Central memory CD8-positive, alpha-beta T cell (primary cell): Measurements from ENCODE around the gene AGTRAP.
A peak's percentile ranks its signal among the peaks of the same experiment; 100 is the strongest.

Experiments
- ATAC-seq: fragments of 150-1000 bp; cut with Tn5 transposase; replicated peaks from 2 replicates; pipeline ENCODE4 v1.10.0; 2022; ENCODE audit warnings: mild to moderate bottlenecking, moderate FRiP score, moderate number of reproducible peaks; ENCODE audit not compliant: poor library complexity, severe bottlenecking; ENCODE audit errors: extremely low read depth
- DNase-seq, 2 donors: peaks; one replicate each; pipeline ENCODE4 v3.0.0; 2021; ENCODE audit warnings: low spot score in 2 of 2
- H3K27ac Mint-ChIP-seq: one replicate; pipeline ENCODE4 v1.8.0; 2022; ENCODE audit warnings: low read depth, mild to moderate bottlenecking, moderate library complexity, mixed read lengths
- H3K27me3 Mint-ChIP-seq: one replicate; pipeline ENCODE4 v1.8.0; 2022; ENCODE audit warnings: mixed read lengths
- H3K36me3 Mint-ChIP-seq: one replicate; pipeline ENCODE4 v1.8.0; 2022; ENCODE audit warnings: mild to moderate bottlenecking, moderate library complexity, mixed read lengths; ENCODE audit not compliant: insufficient read depth
- H3K4me1 Mint-ChIP-seq: one replicate; pipeline ENCODE4 v1.8.0; 2022; ENCODE audit warnings: mixed read lengths
- H3K4me3 Mint-ChIP-seq: one replicate; pipeline ENCODE4 v1.8.0; 2022; ENCODE audit warnings: mild to moderate bottlenecking, moderate library complexity, mixed read lengths
- H3K9me3 Mint-ChIP-seq: one replicate; pipeline ENCODE4 v1.8.0; 2022; ENCODE audit warnings: mixed read lengths

AGTRAP gene

GRCh38 chr1:11712285-11712684, 23.7 kb upstream of the AGTRAP start:
- H3K4me1 Mint-ChIP-seq: no peaks in the 10 kb centered on the region
- no peaks in the 10 kb centered on the region for H3K27me3 Mint-ChIP-seq
- no peak for ATAC-seq
- H3K36me3 Mint-ChIP-seq: peaks cover 5% of the 10 kb centered on the region
- H3K4me3 Mint-ChIP-seq: no peak overlapping the region
- no peaks in the 10 kb centered on the region for H3K9me3 Mint-ChIP-seq
- no peak overlapping the region for H3K27ac Mint-ChIP-seq
- no peak for DNase-seq

DNA sequence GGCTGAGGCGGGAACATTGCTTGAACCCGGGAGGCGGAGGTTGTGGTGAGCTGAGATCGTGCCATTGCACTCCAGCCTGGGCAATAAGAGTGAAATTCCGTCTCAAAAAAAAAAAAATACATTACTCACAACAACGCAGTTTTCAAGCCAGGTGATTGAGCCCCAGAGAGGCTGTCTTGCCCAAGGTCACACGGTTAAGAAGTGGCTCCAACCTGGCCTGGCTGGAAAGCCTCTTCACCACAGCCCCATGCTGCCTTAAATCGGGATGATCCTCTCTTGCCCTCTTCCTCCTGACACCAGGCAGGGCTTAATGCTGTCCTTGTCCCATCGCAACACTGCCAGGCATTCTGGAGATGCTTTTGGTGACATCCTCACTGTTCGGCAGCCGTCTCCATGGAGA, 22.8 kb upstream of the AGTRAP start:
- Mint-ChIP-seq H3K27ac (no peak overlapping the region), H3K36me3 (peaks cover 2% of the 10 kb centered on the region), H3K4me1 (no peaks in the 10 kb centered on the region), H3K27me3 (no peaks in the 10 kb centered on the region), H3K4me3 (no peak overlapping the region), H3K9me3 (no peaks in the 10 kb centered on the region)
- no peak for ATAC-seq
- DNase-seq: no peak

- Mint-ChIP-seq H3K27me3 (no peaks in the 10 kb centered on the region), H3K27ac (no peak overlapping the region), H3K9me3 (no peaks in the 10 kb centered on the region), H3K4me3 (no peak overlapping the region), H3K36me3 (peaks cover 7% of the 10 kb centered on the region), H3K4me1 (peaks cover 12% of the 10 kb centered on the region)
- no peak for ATAC-seq
- DNase-seq: no peak
These were observed 20.9 kb upstream of the AGTRAP start for GRCh38 chr1:11714831-11715575.

GRCh38 chr1:11719313-11720032, 16.5 kb upstream of the AGTRAP start:
- peak overlapping the region; percentile 86 for H3K27ac Mint-ChIP-seq
- ATAC-seq: peak; percentile 93
- DNase-seq: peak; percentile 81 to 90
- H3K4me1 Mint-ChIP-seq: peaks cover 12% of the 10 kb centered on the region
- no peaks in the 10 kb centered on the region for H3K9me3 Mint-ChIP-seq
- H3K4me3 Mint-ChIP-seq: peak overlapping the region; percentile 70
- no peaks in the 10 kb centered on the region for H3K27me3 Mint-ChIP-seq
- H3K36me3 Mint-ChIP-seq: peaks cover 7% of the 10 kb centered on the region

- Mint-ChIP-seq H3K27ac (peak overlapping the region; percentile 86), H3K9me3 (no peaks in the 10 kb centered on the region), H3K4me3 (peak overlapping the region; percentile 70), H3K4me1 (peaks cover 12% of the 10 kb centered on the region), H3K27me3 (no peaks in the 10 kb centered on the region), H3K36me3 (peaks cover 7% of the 10 kb centered on the region)
- no peak for DNase-seq
- no peak for ATAC-seq
These were observed 15.9 kb upstream of the AGTRAP start for GRCh38 chr1:11720033-11720376.

DNA sequence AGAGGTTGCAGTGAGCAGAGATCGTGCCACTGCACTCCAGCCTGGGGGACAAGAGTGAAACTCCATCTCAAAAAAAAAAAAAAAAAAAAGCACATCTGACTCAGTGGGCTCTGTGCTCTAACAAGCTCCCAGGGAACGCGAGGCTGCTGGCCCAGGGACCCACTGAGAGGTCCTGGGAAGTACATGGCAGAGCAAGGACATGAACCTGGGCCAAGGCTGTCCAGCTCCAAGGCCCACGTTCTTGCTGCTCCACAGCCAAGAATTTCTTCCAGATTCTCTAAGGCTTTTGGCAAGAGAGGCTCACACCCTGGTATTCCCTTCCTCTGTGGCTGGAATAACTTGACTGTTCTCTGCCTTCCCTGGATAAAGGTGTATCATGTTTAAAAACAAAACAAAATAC, 15.4 kb upstream of the AGTRAP start:
- Mint-ChIP-seq H3K36me3 (peaks cover 7% of the 10 kb centered on the region), H3K27ac (no peak overlapping the region), H3K27me3 (no peaks in the 10 kb centered on the region), H3K4me3 (no peak overlapping the region), H3K4me1 (peaks cover 12% of the 10 kb centered on the region), H3K9me3 (no peaks in the 10 kb centered on the region)
- DNase-seq (no peak), ATAC-seq (no peak)

DNA sequence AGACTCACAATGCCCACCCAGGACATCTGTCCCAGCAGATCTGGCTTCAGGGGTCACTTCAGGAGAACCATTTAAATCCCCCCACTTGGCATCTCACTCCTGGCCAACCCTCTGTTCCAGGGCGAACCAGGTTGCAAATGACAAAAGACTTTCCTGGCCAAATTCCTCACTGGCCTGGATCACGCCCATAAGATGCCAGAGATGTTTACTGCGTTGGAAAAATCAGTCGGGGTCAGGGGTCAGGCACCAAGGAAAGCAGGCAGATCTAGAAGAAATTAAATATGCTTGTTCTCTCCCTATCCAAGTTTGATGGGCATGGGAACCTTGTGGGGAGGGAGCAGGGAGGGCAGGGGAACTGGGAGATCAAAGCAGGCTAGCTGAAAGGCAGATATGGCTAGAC, 14.6 kb upstream of the AGTRAP start:
- no peak for ATAC-seq
- H3K36me3 Mint-ChIP-seq: peaks cover 8% of the 10 kb centered on the region
- no peaks in the 10 kb centered on the region for H3K27me3 Mint-ChIP-seq
- H3K27ac Mint-ChIP-seq: no peak overlapping the region
- no peaks in the 10 kb centered on the region for H3K9me3 Mint-ChIP-seq
- H3K4me3 Mint-ChIP-seq: no peak overlapping the region
- DNase-seq: no peak
- H3K4me1 Mint-ChIP-seq: peaks cover 12% of the 10 kb centered on the region

GRCh38 chr1:11722538-11722937, 13.4 kb upstream of the AGTRAP start:
- no peak for DNase-seq
- Mint-ChIP-seq H3K36me3 (peaks cover 7% of the 10 kb centered on the region), H3K4me3 (no peak overlapping the region), H3K4me1 (peaks cover 12% of the 10 kb centered on the region), H3K9me3 (no peaks in the 10 kb centered on the region), H3K27me3 (no peaks in the 10 kb centered on the region), H3K27ac (no peak overlapping the region)
- no peak for ATAC-seq

DNA sequence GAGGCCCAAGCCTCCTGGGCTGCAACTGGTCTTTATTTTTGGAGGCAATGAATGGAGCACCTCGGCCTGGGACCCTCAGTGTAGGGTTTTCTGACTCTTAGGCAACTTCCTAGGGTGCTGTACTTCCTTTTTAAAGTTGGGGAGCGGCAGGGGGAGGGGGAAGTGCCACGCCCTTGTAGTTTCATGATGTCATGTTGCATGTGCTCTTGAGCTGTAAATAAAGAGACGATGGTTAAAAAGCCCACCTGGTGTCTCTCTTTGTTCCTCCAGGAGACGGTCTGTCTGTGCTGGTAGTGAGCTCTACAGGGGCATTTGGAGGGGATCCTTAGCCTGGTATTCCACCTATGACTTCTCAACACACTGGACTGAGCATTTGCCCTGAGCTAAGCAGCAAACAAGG, 10.3 kb upstream of the AGTRAP start:
- peaks cover 16% of the 10 kb centered on the region for H3K4me1 Mint-ChIP-seq
- H3K27me3 Mint-ChIP-seq: no peaks in the 10 kb centered on the region
- no peak overlapping the region for H3K4me3 Mint-ChIP-seq
- no peak for ATAC-seq
- no peak overlapping the region for H3K27ac Mint-ChIP-seq
- H3K36me3 Mint-ChIP-seq: peaks cover 3% of the 10 kb centered on the region
- H3K9me3 Mint-ChIP-seq: no peaks in the 10 kb centered on the region
- no peak for DNase-seq

GRCh38 chr1:11727119-11727518, 8.8 kb upstream of the AGTRAP start:
- no peaks in the 10 kb centered on the region for H3K9me3 Mint-ChIP-seq
- no peak overlapping the region for H3K27ac Mint-ChIP-seq
- DNase-seq (no peak), ATAC-seq (no peak)
- H3K36me3 Mint-ChIP-seq: peaks cover 3% of the 10 kb centered on the region
- no peak overlapping the region for H3K4me3 Mint-ChIP-seq
- no peaks in the 10 kb centered on the region for H3K27me3 Mint-ChIP-seq
- H3K4me1 Mint-ChIP-seq: peaks cover 28% of the 10 kb centered on the region

DNA sequence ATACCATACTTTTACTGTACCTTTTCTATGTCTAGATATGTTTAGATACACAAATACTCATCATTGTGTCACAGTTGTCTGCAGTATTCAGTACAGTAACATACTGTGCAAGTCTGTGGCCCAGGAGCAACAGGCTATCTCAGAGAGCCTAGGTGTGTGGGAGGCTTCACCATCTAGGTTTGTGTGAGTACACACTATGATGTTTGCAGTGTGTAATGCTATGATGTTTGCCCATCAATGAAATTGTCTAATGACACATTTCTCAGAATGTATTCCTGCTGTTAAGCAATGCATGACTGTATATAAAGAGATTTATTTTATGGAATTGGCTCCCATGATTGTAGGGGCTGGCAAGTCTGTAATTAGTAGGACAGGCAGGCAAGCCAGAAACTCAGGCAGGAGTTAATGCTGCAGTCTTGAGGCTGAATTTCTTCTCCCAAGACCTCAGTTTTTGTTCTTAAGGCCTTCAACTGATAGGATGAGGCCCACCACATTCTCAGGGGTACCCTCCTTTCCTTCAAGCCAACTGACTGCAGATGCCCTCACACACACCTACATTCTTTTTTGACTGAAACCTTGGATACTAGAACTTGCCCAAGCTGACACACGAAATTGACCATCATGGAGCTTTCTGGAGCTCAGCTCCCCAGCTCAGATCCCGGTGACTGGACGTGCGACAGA, 7.7 kb upstream of the AGTRAP start:
- no peak overlapping the region for H3K27ac Mint-ChIP-seq
- H3K27me3 Mint-ChIP-seq: no peaks in the 10 kb centered on the region
- no peak overlapping the region for H3K4me3 Mint-ChIP-seq
- no peak for ATAC-seq
- DNase-seq: no peak
- H3K4me1 Mint-ChIP-seq: peaks cover 29% of the 10 kb centered on the region
- H3K9me3 Mint-ChIP-seq: no peaks in the 10 kb centered on the region
- peaks cover 3% of the 10 kb centered on the region for H3K36me3 Mint-ChIP-seq

GRCh38 chr1:11729155-11729497, 6.8 kb upstream of the AGTRAP start:
- no peak overlapping the region for H3K27ac Mint-ChIP-seq
- H3K4me3 Mint-ChIP-seq: peak overlapping the region; percentile 76
- peaks cover 29% of the 10 kb centered on the region for H3K4me1 Mint-ChIP-seq
- no peaks in the 10 kb centered on the region for H3K27me3 Mint-ChIP-seq
- H3K36me3 Mint-ChIP-seq: peaks cover 3% of the 10 kb centered on the region
- DNase-seq: no peak
- ATAC-seq: no peak
- no peaks in the 10 kb centered on the region for H3K9me3 Mint-ChIP-seq
